Keratinocyte (primary cell): Measurements from ENCODE around the gene MOB3B.

Source experiments
- EZH2 ChIP-seq: IDR thresholded peaks from one replicate; pipeline ENCODE4 v1.6.1; 2012; ENCODE audit warnings: inconsistent platforms, mild to moderate bottlenecking, low read length, moderate library complexity
- TF ChIP-seq, protein P1 (sequence below), 3 experiments: IDR thresholded peaks in 1 of 3; conservative IDR thresholded peaks in 1 of 3; optimal IDR thresholded peaks in 1 of 3; 2 replicates in 2 of 3; 3 replicates in 1 of 3; pipeline versions ENCODE3 to v1.5.1; 2011; ENCODE audit warnings: low read length in 3 of 3, mild to moderate bottlenecking in 3 of 3, moderate library complexity in 2 of 3, control low read depth in 1 of 3, inconsistent platforms in 1 of 3; ENCODE audit not compliant: insufficient read depth in 2 of 3; ENCODE audit errors: extremely low read depth in 1 of 3

DNA sequence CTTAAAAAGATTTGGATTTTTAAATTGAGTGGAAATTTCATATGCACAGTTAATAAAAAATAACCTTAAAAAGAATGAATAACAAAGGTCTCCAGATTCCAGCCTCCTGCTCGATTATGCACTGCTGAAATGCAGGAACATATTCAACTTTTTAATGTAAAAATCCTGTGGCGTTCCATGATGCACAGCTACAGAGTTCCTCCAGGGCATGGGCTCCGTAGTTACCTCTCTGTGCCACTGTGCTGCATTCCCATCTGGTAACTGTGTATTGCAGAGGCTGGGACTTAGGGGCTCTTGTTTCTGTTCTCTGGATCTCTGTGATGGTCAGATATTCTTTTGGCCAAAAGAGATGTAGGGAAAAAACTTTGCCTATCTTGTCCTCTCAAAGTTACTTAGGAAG, 201.1 kb downstream of the MOB3B start:
- TF ChIP-seq, protein P1, sequence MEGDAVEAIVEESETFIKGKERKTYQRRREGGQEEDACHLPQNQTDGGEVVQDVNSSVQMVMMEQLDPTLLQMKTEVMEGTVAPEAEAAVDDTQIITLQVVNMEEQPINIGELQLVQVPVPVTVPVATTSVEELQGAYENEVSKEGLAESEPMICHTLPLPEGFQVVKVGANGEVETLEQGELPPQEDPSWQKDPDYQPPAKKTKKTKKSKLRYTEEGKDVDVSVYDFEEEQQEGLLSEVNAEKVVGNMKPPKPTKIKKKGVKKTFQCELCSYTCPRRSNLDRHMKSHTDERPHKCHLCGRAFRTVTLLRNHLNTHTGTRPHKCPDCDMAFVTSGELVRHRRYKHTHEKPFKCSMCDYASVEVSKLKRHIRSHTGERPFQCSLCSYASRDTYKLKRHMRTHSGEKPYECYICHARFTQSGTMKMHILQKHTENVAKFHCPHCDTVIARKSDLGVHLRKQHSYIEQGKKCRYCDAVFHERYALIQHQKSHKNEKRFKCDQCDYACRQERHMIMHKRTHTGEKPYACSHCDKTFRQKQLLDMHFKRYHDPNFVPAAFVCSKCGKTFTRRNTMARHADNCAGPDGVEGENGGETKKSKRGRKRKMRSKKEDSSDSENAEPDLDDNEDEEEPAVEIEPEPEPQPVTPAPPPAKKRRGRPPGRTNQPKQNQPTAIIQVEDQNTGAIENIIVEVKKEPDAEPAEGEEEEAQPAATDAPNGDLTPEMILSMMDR (optimal IDR thresholded peaks at IDR 0.05 in 1 of 3, IDR thresholded peaks at IDR 0.05 in 1 of 3, conservative IDR thresholded peaks at IDR 0.05 in 1 of 3; ENCODE audit: extremely low read depth in 1 of 3, insufficient read depth in 2 of 3, low read length in 3 of 3): no peak
- TF ChIP-seq EZH2: no peak
